DOHH2 (cell line): ENCODE results near the gene NSL1.

Experiments
- CTCF ChIP-seq: fragments of 200-600 bp; sonication (generic); IDR thresholded peaks from one replicate; pipeline ENCODE4 v1.5.1; 2014; ENCODE audit warnings: antibody characterized with exemption, mild to moderate bottlenecking, low read depth, low read length; ENCODE audit not compliant: poor library complexity, severe bottlenecking
- EZH2phosphoT487 ChIP-seq: fragments of 200-600 bp; sonication (generic); IDR thresholded peaks from 2 replicates; pipeline ENCODE4 v1.6.1; 2017; ENCODE audit warnings: borderline replicate concordance, mild to moderate bottlenecking, antibody characterized with exemption, low read length, moderate library complexity, mixed read lengths

GRCh38 chr1:212792396-212792908 is 875 bp upstream of the NSL1 start:
- no peak for TF ChIP-seq CTCF
- TF ChIP-seq EZH2phosphoT487: no peak
